GM12874 (cell line): ENCODE measurements around the gene NLRP12.

ENCODE experiments used
- CTCF ChIP-seq: IDR thresholded peaks from 2 replicates; pipeline ENCODE4 v1.5.1; 2011; ENCODE audit warnings: low read depth, mild to moderate bottlenecking, control low read depth, low read length, moderate library complexity; ENCODE audit not compliant: insufficient read depth

NLRP12 gene

DNA sequence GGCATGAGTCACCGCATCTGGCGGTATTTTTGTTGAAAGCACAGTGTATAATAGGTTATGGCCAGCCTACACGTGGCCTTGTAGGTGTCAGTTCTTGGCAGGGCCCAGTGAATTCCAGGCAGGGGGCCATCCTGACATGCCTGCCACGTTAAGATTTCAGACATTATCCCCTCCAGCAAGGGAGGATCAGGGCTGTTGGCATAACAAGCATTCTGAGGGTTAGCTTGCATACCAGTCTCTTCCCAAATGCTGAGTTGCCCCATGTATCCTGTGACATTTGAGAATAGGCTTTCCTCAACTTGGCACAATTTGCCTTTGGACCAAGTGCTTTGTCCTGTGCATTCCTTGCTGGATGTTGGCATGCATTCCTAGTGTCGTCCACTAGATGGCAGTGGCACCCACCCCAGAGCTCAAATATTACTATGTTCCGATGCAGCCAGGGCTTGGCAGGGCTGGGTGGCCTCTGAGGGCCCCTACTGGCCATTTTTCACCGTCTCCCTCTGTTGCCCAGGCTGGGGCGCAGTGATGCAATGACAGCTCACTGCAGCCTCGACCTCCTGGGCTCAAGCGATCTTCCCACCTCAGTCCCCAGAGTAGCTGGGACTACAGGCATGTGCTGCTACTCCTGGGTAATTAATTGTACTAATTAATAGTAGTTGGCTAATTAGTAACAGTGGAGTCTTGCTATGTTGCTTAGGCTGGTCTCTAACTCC is 31.2 kb downstream of the NLRP12 start:
- peak; percentile 91 for TF ChIP-seq CTCF

GRCh38 chr19:53789708-53790678 is 34.1 kb downstream of the NLRP12 start:
- TF ChIP-seq CTCF, result no peak

DNA sequence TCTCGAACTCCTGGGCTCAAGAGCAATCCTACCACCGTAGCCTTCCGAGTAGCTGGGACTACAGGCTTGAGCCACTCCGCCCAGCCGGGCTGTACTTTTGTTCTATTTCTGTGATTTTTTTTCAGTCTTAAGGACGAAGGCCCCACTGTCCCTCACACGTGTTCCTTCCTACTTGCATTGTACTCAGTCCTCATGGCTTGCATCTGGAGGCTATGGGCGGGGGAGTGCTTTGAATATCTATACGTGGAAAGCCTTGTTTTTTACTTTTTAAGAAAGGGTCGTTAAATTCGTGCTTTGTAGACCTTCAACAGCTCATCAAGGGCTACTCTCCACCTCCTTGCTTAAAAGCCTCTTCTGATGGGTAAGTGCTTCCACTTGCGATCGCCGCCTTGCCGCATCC is 36.8 kb downstream of the NLRP12 start:
- no peak for TF ChIP-seq CTCF

DNA sequence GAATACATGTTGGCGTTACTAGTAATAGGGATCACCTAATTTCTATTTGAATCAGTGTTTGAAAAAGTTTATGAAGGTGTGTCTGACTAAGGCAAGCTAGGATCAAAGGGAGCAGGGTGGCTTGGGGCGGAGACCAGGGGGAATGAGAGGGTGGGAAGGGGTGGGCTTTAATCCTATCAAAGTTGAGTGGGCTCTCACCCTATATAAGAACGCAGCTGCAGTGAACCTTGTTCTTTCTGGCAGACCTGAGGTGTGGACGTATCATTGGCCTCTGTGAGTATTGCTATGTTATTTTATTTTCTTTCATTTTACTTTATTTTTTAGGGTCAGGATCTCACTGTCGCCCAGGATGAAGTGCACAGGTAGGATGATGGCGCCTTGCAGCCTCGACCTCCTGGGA is 37.4 kb downstream of the NLRP12 start:
- TF ChIP-seq CTCF, result no peak

DNA sequence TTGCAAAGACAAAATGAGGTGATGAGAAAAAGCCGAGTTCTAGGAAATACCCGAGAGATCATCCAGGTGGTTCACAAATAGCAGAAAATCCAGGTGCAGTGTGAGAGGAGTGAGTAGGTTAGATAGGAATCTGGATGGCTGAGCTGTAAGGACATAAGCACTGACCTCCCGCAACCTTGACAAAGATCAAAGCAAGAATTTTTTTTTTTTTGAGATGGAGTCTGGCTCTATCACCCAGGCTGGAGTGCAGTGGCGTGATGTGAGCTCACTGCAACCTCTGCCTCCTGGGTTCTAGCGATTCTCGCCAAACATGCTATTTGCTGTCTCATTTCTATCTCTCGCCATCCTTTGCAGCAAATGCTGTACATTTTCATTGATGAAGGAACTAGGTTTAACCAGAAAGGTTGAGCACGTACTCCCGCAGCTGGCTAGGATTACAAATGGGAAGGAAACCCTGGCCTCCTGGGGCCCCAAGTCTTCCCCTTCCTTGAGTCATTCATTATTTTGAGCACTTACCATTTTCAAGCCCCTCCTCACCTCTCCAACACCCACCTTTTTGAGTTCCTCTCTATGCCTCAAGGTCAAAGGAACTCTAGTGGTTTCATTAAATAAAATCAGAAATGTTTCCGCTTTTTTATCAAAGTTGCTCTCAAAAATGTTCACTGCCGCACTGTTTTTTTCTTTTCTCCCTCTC is 38.8 kb downstream of the NLRP12 start:
- TF ChIP-seq CTCF, result no peak

DNA sequence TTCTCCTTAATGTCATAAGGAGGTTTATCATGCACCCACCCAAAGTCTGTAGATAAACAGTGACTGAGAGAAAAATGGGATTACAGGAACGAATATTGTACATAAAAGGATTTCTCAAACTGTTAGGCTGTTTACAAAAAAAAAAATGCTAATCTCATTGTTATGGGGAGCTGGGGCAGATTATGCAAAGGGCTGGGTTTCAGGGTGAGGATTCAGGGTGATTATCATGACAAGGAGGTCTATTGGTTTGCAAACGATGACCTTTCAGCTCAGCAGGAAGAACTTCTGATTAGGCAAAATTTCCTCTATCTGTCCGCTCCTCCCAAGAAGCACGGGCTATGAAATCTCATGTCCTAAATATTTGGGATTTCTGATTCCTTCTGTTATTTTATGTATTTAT is 41.4 kb downstream of the NLRP12 start:
- TF ChIP-seq CTCF, result no peak

GRCh38 chr19:53780506-53780905 is 43.6 kb downstream of the NLRP12 start:
- no peak for TF ChIP-seq CTCF
